Gastrocnemius medialis (tissue), 4 donors: ENCODE measurements around the gene RDH13. TPM values are rescaled to one million over a fixed set of nuclear protein-coding genes. Genes with fewer than 3 reads are reported as not detected.

Source experiments
- ATAC-seq, 2 donors: fragments of 150-250 bp; one replicate each; pipeline ENCODE4 v1.9.1; 2016
- DNase-seq, 2 donors: peaks; one replicate each; pipeline ENCODE4 v3.0.0-alpha.2; 2019
- H3K27ac ChIP-seq, 4 donors: fragments of 200-600 bp; sonication (generic); 1 replicate in 1 of 4; 2 replicates in 3 of 4; pipeline ENCODE4 v1.5.1; 2016 to 2018; ENCODE audit warnings: mild to moderate bottlenecking in 2 of 4, moderate library complexity in 1 of 4
- H3K27me3 ChIP-seq, 3 donors: fragments of 200-600 bp; sonication (generic) in 2 of 3; 1 replicate in 1 of 3; 2 replicates in 2 of 3; pipeline versions ENCODE4 v1.5.1 to v1.6.0; 2016 to 2019; ENCODE audit warnings: mild to moderate bottlenecking in 1 of 3, moderate library complexity in 1 of 3
- H3K36me3 ChIP-seq, 2 donors: fragments of 200-600 bp; sonication (generic) in 1 of 2; one replicate each; pipeline ENCODE4 v1.5.1; 2017 to 2018
- H3K4me1 ChIP-seq, 2 donors: fragments of 200-600 bp; sonication (generic) in 1 of 2; one replicate each; pipeline ENCODE4 v1.5.1; 2016 to 2017; ENCODE audit warnings: mild to moderate bottlenecking in 2 of 2
- H3K4me3 ChIP-seq, 4 donors: fragments of 200-600 bp; sonication (generic) in 3 of 4; 1 replicate in 1 of 4; 2 replicates in 3 of 4; pipeline ENCODE4 v1.5.1; 2016 to 2019; ENCODE audit warnings: mild to moderate bottlenecking in 2 of 4
- H3K9me3 ChIP-seq, 3 donors: fragments of 200-600 bp; sonication (generic) in 2 of 3; 1 replicate in 1 of 3; 2 replicates in 2 of 3; pipeline ENCODE4 v1.5.1; 2016 to 2019
- POLR2A ChIP-seq, 2 donors: fragments of 450-650 bp; IDR thresholded peaks; one replicate each; pipeline ENCODE4 v1.6.1; 2017; ENCODE audit warnings: antibody characterized with exemption in 2 of 2, mild to moderate bottlenecking in 2 of 2, moderate library complexity in 2 of 2
- in situ Hi-C, 4 donors: fragments of 200-750 bp; cut with MboI; loops; one replicate each; pipeline versions ENCODE4 v1.15.0 to v1.8.0; 2017; ENCODE audit warnings: low sequenced_read_pairs in 4 of 4
- intact Hi-C: fragments of 100-400 bp; cut with DNase I; formaldehyde crosslinking; loops from one replicate; pipeline ENCODE4 v1.15.1; 2023; ENCODE audit warnings: low total_unique reads
- total RNA-seq, 4 donors: library from RNA; depleted of rRNA; stranded (reverse); fragments of >200 nt; gene quantifications; one replicate each; pipeline versions ENCODE4 v1.1.0 to v1.2.3, GENCODE V29; 2016
- TF ChIP-seq, protein P1 (sequence below), 5 experiments: fragments of 450-650 bp in 3 of 5; fragments of 200-600 bp in 2 of 5; sonication (generic) in 2 of 5; IDR thresholded peaks in 4 of 5; conservative IDR thresholded peaks in 1 of 5; 1 replicate in 4 of 5; 2 replicates in 1 of 5; pipeline ENCODE4 v1.5.1; 2016 to 2019; ENCODE audit warnings: antibody characterized with exemption in 5 of 5, mild to moderate bottlenecking in 3 of 5, moderate library complexity in 3 of 5

RDH13 gene
- total RNA-seq, 4 donors from 2014 or later = 5.2 to 10.5 (median 7.6) TPM

DNA sequence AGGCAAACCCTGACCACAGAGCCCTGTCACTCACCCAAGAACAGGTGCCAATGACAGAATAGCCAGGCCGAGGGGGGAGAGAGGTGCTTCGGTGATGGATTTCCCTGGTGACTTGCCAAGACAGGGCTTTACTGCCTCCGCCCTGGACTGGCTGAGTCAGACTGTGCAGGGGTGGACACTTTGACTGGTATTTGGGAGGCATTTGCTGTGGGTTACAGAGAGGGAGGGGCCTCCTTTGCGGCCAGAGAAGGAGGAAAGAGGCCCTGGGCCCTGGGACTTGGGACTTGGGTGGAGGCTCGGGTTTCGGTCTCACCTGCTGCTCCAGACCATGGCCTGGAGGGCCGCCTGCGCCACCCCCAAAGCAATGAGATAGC is 8.2 kb upstream of the RDH13 start:
- ATAC-seq (no peak), DNase-seq (no peak)
- in situ Hi-C loops (no loop called here), intact Hi-C loops (no loop called here)
- H3K36me3 ChIP-seq = no peaks in the 10 kb centered on the region
- no peaks in the 10 kb centered on the region for H3K4me1 ChIP-seq
- H3K4me3 ChIP-seq = no peak overlapping the region
- H3K27ac ChIP-seq = no peak overlapping the region
- H3K27me3 ChIP-seq = peaks cover 43 to 82% (median 47%) of the 10 kb centered on the region in 3 donors
- no peaks in the 10 kb centered on the region for H3K9me3 ChIP-seq
- TF ChIP-seq, protein P1, sequence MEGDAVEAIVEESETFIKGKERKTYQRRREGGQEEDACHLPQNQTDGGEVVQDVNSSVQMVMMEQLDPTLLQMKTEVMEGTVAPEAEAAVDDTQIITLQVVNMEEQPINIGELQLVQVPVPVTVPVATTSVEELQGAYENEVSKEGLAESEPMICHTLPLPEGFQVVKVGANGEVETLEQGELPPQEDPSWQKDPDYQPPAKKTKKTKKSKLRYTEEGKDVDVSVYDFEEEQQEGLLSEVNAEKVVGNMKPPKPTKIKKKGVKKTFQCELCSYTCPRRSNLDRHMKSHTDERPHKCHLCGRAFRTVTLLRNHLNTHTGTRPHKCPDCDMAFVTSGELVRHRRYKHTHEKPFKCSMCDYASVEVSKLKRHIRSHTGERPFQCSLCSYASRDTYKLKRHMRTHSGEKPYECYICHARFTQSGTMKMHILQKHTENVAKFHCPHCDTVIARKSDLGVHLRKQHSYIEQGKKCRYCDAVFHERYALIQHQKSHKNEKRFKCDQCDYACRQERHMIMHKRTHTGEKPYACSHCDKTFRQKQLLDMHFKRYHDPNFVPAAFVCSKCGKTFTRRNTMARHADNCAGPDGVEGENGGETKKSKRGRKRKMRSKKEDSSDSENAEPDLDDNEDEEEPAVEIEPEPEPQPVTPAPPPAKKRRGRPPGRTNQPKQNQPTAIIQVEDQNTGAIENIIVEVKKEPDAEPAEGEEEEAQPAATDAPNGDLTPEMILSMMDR (IDR thresholded peaks at IDR 0.05 in 4 of 5, conservative IDR thresholded peaks at IDR 0.05 in 1 of 5) = no peak
- no peak for TF ChIP-seq POLR2A (IDR thresholded peaks at IDR 0.05)

DNA sequence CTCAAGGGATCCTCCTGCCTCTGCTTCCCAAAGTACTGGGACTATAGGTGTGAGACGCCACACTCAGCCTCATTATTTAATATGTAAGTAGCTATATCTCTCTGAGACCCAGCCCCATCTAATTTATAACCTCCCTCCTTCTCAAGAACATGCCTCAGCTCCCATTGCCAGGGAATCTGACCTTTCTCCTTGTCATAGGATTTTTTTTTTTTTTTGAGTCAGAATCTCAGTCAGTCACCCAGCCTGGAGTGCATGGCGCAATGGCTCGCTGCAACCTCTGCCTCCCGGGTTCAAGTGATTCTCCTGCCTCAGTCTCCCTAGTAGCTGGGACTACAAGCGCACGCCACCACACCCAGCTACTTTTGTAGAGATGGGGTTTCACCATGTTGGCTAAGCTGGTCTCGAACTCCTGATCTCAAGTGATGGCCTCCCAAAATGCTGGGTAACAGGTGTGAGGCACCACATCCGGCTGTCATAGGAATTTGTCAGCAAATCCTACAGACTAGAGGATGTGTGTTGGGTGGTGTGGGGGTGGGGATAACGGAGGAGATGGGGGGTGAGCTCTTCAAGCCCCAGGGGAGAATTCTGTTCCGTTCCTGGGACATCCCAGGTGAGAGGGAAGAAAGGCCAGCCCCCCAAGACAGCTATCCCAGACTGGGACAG is 7.6 kb upstream of the RDH13 start:
- DNase-seq (no peak), ATAC-seq (no peak)
- Histone ChIP-seq H3K4me3 (no peak overlapping the region), H3K27ac (no peak overlapping the region), H3K36me3 (no peaks in the 10 kb centered on the region), H3K27me3 (peaks cover 43 to 77% (median 49%) of the 10 kb centered on the region in 3 donors), H3K4me1 (no peaks in the 10 kb centered on the region), H3K9me3 (no peaks in the 10 kb centered on the region)
- in situ Hi-C loops = no loop called here
- intact Hi-C loops = no loop called here
- TF ChIP-seq POLR2A (IDR thresholded peaks at IDR 0.05) = no peak
- TF ChIP-seq, protein P1 (IDR thresholded peaks at IDR 0.05 in 4 of 5, conservative IDR thresholded peaks at IDR 0.05 in 1 of 5) = no peak

DNA sequence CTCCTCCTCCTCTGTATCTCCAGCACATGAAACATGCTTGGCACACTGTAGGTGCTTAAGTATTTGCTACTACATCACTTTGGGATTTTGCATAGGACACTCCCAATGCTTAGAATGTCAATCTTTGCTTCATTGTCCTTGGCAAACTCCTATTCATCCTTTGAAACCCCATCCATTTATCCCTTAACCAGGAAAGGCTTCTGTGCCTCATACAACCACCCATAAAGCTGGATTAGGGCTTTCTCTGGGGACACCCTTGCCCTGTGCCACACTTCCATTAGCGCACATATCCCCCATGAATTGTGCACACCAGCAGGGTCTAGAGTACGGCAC is 6.9 kb upstream of the RDH13 start:
- H3K27me3 ChIP-seq = peaks cover 36 to 74% (median 46%) of the 10 kb centered on the region in 3 donors
- ATAC-seq (no peak), DNase-seq (no peak)
- H3K4me3 ChIP-seq = no peak overlapping the region
- intact Hi-C loops (no loop called here), in situ Hi-C loops (no loop called here)
- no peak overlapping the region for H3K27ac ChIP-seq
- no peak for TF ChIP-seq POLR2A (IDR thresholded peaks at IDR 0.05)
- TF ChIP-seq, protein P1 (IDR thresholded peaks at IDR 0.05 in 4 of 5, conservative IDR thresholded peaks at IDR 0.05 in 1 of 5) = no peak
- H3K4me1 ChIP-seq = no peaks in the 10 kb centered on the region
- no peaks in the 10 kb centered on the region for H3K36me3 ChIP-seq
- H3K9me3 ChIP-seq = no peaks in the 10 kb centered on the region

DNA sequence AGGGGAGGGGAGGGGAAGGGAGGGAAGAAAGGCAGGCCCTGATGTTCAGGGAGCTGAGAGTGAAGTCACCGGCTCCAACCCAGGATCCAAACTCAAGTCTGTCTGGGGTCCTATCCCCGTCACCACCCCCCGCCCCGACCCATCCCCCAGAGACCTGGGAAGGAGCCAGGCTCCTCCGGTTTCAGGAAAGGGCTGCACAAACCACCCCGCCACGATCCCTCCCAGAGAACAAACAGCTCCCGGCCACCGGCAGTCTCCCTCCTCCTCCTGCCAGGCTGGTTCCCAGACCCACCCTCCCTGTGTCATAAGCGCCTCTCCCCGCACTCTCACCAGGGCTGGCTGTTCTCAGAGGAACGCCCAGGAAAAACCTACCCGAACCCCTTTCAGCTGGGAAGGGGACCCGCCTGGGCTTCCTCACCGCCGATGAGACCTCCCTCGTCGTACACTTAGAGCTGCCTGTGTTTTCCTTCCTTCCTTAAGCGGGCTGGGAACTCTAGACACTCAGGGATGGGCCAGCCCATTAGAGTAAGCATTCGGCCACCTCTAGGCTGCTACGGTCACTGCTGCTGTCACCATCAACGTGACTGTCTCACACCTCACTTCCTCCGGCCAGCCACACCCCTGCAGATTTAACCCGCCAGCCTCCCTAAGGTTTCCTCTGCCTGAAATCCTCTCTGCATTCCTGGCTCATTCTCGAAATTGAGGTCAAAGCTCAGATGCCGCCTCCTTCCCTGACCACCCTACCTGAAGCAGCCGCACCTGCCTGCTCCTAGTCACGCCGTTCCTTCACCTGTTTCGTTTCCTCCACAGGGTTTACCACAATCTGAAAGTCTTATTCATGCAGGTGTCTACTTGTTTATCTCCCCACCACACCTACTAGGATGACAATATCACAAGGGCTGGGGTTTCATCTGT is 6.3 kb upstream of the RDH13 start:
- Histone ChIP-seq H3K4me3 (peak overlapping the region in 1 of 4 donors; percentile 9), H3K36me3 (no peaks in the 10 kb centered on the region), H3K27me3 (peaks cover 33 to 73% (median 46%) of the 10 kb centered on the region in 3 donors), H3K9me3 (no peaks in the 10 kb centered on the region), H3K27ac (no peak overlapping the region), H3K4me1 (no peaks in the 10 kb centered on the region)
- ATAC-seq (peak in 1 of 2 donors; percentile 39), DNase-seq (no peak)
- TF ChIP-seq, protein P1 (IDR thresholded peaks at IDR 0.05 in 4 of 5, conservative IDR thresholded peaks at IDR 0.05 in 1 of 5) = no peak
- TF ChIP-seq POLR2A (IDR thresholded peaks at IDR 0.05) = no peak
- in situ Hi-C loops (no loop called here), intact Hi-C loops (no loop called here)
